H1 (cell line): Measurements from ENCODE around the gene OXLD1. TPM values are rescaled to one million over a fixed set of nuclear protein-coding genes. Genes with fewer than 3 reads are reported as not detected.

Source experiments
- CTCF ChIA-PET: fragments of 300-600 bp; sonication (Branson Sonifier 250); formaldehyde crosslinking; loops from one replicate; lab custom pipeline; 2021; ENCODE audit not compliant: partially characterized antibody; lab: Charles Lee
- POLR2A ChIA-PET: fragments of 300-600 bp; sonication (Branson Sonifier 250); formaldehyde crosslinking; loops from one replicate; lab custom pipeline; 2021; ENCODE audit warnings: inconsistent platforms; ENCODE audit not compliant: partially characterized antibody; lab: Charles Lee
- DNase-seq, 2 experiments: peaks; one replicate each; pipeline versions ENCODE4 v3.0.0 to v3.0.0-alpha.2; 2010 to 2022; ENCODE audit warnings: low spot score in 2 of 2, low read depth in 1 of 2, mixed read lengths in 1 of 2
- FAIRE-seq: peaks from 2 replicates; lab custom pipeline; 2011; peaks lifted over from hg19 to GRCh38; lab: Jason Lieb, UNC
- H2AFZ ChIP-seq: 2 replicates; pipeline ENCODE4 v1.8.1; 2012; ENCODE audit warnings: low read length, inconsistent platforms
- H2AK5ac ChIP-seq: 2 replicates; pipeline ENCODE4 v1.6.1; 2013; ENCODE audit warnings: low read depth, low read length
- H2BK120ac ChIP-seq: replicated peaks from 2 replicates; pipeline ENCODE3; 2013; ENCODE audit warnings: low read depth, low read length, inconsistent platforms
- H2BK12ac ChIP-seq: 2 replicates; pipeline ENCODE4 v1.6.1; 2013; ENCODE audit warnings: low read depth, low read length
- H2BK15ac ChIP-seq: 2 replicates; pipeline ENCODE4 v1.6.1; 2013; ENCODE audit warnings: low read length
- H2BK20ac ChIP-seq: 2 replicates; pipeline ENCODE4 v1.6.1; 2013; ENCODE audit warnings: low read length
- H2BK5ac ChIP-seq: 2 replicates; pipeline ENCODE4 v1.6.1; 2013; ENCODE audit warnings: low read depth, low read length
- H3K14ac ChIP-seq: 2 replicates; pipeline ENCODE4 v1.6.1; 2013; ENCODE audit warnings: inconsistent platforms; ENCODE audit not compliant: insufficient read length
- H3K18ac ChIP-seq: 2 replicates; pipeline ENCODE4 v1.6.1; 2013; ENCODE audit warnings: low read length; ENCODE audit errors: extremely low read depth
- H3K23ac ChIP-seq: 2 replicates; pipeline ENCODE4 v1.6.1; 2013; ENCODE audit warnings: inconsistent platforms; ENCODE audit not compliant: insufficient read length
- H3K23me2 ChIP-seq: 2 replicates; pipeline ENCODE4 v1.6.1; 2013; ENCODE audit warnings: low read depth, low read length
- H3K27ac ChIP-seq: 2 replicates; pipeline ENCODE4 v1.6.1; 2011; ENCODE audit warnings: low read depth, low read length, inconsistent platforms
- H3K27me3 ChIP-seq, 4 experiments: replicated peaks in 1 of 4; 1 replicate in 1 of 4; 2 replicates in 3 of 4; pipeline versions ENCODE4 v1.6.1 to v1.8.1; 2011 to 2013; ENCODE audit warnings: low read length in 3 of 4, mild to moderate bottlenecking in 3 of 4, inconsistent platforms in 2 of 4, mixed read lengths in 2 of 4, moderate library complexity in 1 of 4; ENCODE audit not compliant: control insufficient read depth in 3 of 4, insufficient read depth in 3 of 4; ENCODE audit errors: extremely low read depth in 1 of 4
- H3K36me3 ChIP-seq, 4 experiments: 2 replicates each; pipeline versions ENCODE4 v1.6.1 to v1.8.1; 2011 to 2013; ENCODE audit warnings: mild to moderate bottlenecking in 4 of 4, low read length in 3 of 4, moderate library complexity in 2 of 4, control low read depth in 1 of 4, inconsistent platforms in 1 of 4; ENCODE audit not compliant: insufficient read depth in 4 of 4, control insufficient read depth in 2 of 4
- H3K4ac ChIP-seq: replicated peaks from 2 replicates; pipeline ENCODE3; 2013; ENCODE audit warnings: low read length, low read depth, mixed read lengths, inconsistent platforms; ENCODE audit not compliant: insufficient read length
- H3K4me1 ChIP-seq, 4 experiments: replicated peaks in 1 of 4; 1 replicate in 1 of 4; 2 replicates in 3 of 4; pipeline versions ENCODE4 v1.6.1 to v1.8.1; 2011 to 2013; ENCODE audit warnings: low read length in 3 of 4, inconsistent platforms in 2 of 4, mixed read lengths in 1 of 4; ENCODE audit not compliant: insufficient read depth in 4 of 4, control insufficient read depth in 3 of 4
- H3K4me2 ChIP-seq, 2 experiments: 2 replicates each; pipeline versions ENCODE4 v1.6.1 to v1.8.1; 2011 to 2013; ENCODE audit warnings: low read depth in 2 of 2, low read length in 2 of 2, control low read depth in 1 of 2, inconsistent platforms in 1 of 2, mild to moderate bottlenecking in 1 of 2; ENCODE audit not compliant: insufficient read depth in 1 of 2
- H3K4me3 ChIP-seq, 4 experiments: fragments of 200-600, 300-600 bp in 1 of 4; sonication (generic), shearing (Covaris generic), sonication (Bioruptor Twin) in 1 of 4; 2 replicates each; pipeline versions ENCODE4 v1.5.1 to v1.8.1; 2011 to 2016; ENCODE audit warnings: low read length in 4 of 4, low read depth in 3 of 4, control low read depth in 2 of 4, inconsistent platforms in 2 of 4, mild to moderate bottlenecking in 2 of 4, mixed read lengths in 1 of 4, moderate library complexity in 1 of 4; ENCODE audit not compliant: insufficient read depth in 2 of 4; ENCODE audit errors: extremely low read depth in 1 of 4
- H3K56ac ChIP-seq: replicated peaks from 2 replicates; pipeline ENCODE3; 2013; ENCODE audit warnings: low read depth, mild to moderate bottlenecking, mixed read lengths, low read length, inconsistent platforms; ENCODE audit not compliant: insufficient read length
- H3K79me1 ChIP-seq: 2 replicates; pipeline ENCODE4 v1.6.1; 2013; ENCODE audit warnings: low read depth, low read length, control low read depth
- H3K79me2 ChIP-seq, 2 experiments: 2 replicates each; pipeline versions ENCODE4 v1.6.1 to v1.8.1; 2012 to 2013; ENCODE audit warnings: low read length in 2 of 2, mild to moderate bottlenecking in 2 of 2, inconsistent platforms in 1 of 2; ENCODE audit not compliant: insufficient read depth in 2 of 2, control insufficient read depth in 1 of 2
- H3K9ac ChIP-seq, 4 experiments: replicated peaks in 1 of 4; 1 replicate in 1 of 4; 2 replicates in 3 of 4; pipeline versions ENCODE4 v1.6.1 to v1.8.1; 2011 to 2013; ENCODE audit warnings: low read depth in 3 of 4, low read length in 3 of 4, control low read depth in 2 of 4, mild to moderate bottlenecking in 2 of 4, moderate library complexity in 2 of 4, inconsistent platforms in 1 of 4; ENCODE audit errors: extremely low read depth in 1 of 4
- H3K9me3 ChIP-seq, 2 experiments: 2 replicates each; pipeline versions ENCODE4 v1.6.1 to v1.8.1; 2012 to 2013; ENCODE audit warnings: mild to moderate bottlenecking in 2 of 2, moderate library complexity in 2 of 2, control low read depth in 1 of 2, inconsistent platforms in 1 of 2, low read depth in 1 of 2, low read length in 1 of 2, mixed read lengths in 1 of 2; ENCODE audit not compliant: insufficient read depth in 2 of 2
- H4K20me1 ChIP-seq, 2 experiments: replicated peaks in 1 of 2; 2 replicates each; pipeline versions ENCODE3 to v1.8.1; 2011 to 2013; ENCODE audit warnings: inconsistent platforms in 2 of 2, low read length in 2 of 2, mild to moderate bottlenecking in 1 of 2; ENCODE audit not compliant: insufficient read depth in 2 of 2, control insufficient read depth in 1 of 2
- H4K5ac ChIP-seq: 2 replicates; pipeline ENCODE4 v1.6.1; 2013; ENCODE audit warnings: low read length, low read depth, mixed read lengths, inconsistent platforms; ENCODE audit not compliant: insufficient read length
- H4K8ac ChIP-seq: 2 replicates; pipeline ENCODE4 v1.8.0; 2013; ENCODE audit warnings: mild to moderate bottlenecking, moderate library complexity, low read length, inconsistent platforms; ENCODE audit not compliant: insufficient read depth; ENCODE audit errors: extremely low read depth
- H4K91ac ChIP-seq: replicated peaks from 2 replicates; pipeline ENCODE3; 2013; ENCODE audit warnings: low read length, mixed read lengths, inconsistent platforms; ENCODE audit not compliant: insufficient read length
- ATF2 ChIP-seq: IDR thresholded peaks from 2 replicates; pipeline ENCODE4 v1.6.1; 2012; ENCODE audit warnings: low read length, inconsistent platforms
- BCL11A ChIP-seq, 2 experiments: IDR thresholded peaks; one replicate each; pipeline ENCODE4 v1.6.1; 2011; ENCODE audit warnings: low read depth in 2 of 2, low read length in 2 of 2, mild to moderate bottlenecking in 2 of 2
- HDAC2 ChIP-seq, 2 experiments: fragments of 300-600 bp in 1 of 2; sonication (generic) in 1 of 2; IDR thresholded peaks; 2 replicates each; pipeline ENCODE4 v1.6.1; 2011 to 2012; ENCODE audit warnings: low read depth in 2 of 2, low read length in 2 of 2, mild to moderate bottlenecking in 2 of 2, moderate library complexity in 2 of 2, borderline replicate concordance in 1 of 2, inconsistent platforms in 1 of 2
- JUND ChIP-seq: IDR thresholded peaks from 2 replicates; pipeline ENCODE4 v1.6.1; 2011; ENCODE audit warnings: mild to moderate bottlenecking, improper control_type of control experiment, low read length
- KDM1A ChIP-seq: fragments of 200-600, 300-600 bp; sonication (generic); IDR thresholded peaks from 2 replicates; pipeline ENCODE4 v1.7.1; 2016; ENCODE audit warnings: mild to moderate bottlenecking, low read length, borderline replicate concordance
- RBBP5 ChIP-seq: IDR thresholded peaks from 2 replicates; pipeline ENCODE4 v1.7.1; 2012; ENCODE audit warnings: low read depth, mild to moderate bottlenecking, inconsistent platforms, low read length, moderate library complexity, borderline replicate concordance
- SIX5 ChIP-seq: IDR thresholded peaks from 2 replicates; pipeline ENCODE4 v1.6.1; 2011; ENCODE audit warnings: mild to moderate bottlenecking, low read depth, low read length
- TBP ChIP-seq: IDR thresholded peaks from 2 replicates; pipeline ENCODE4 v1.6.1; 2011; ENCODE audit warnings: low read depth, low read length, improper control_type of control experiment
- TCF12 ChIP-seq: IDR thresholded peaks from 2 replicates; pipeline ENCODE4 v1.6.1; 2011; ENCODE audit warnings: low read depth, mild to moderate bottlenecking, low read length
- WGBS, 2 experiments: shearing (Covaris generic) in 1 of 2; methylation state at CpG; one replicate each; pipeline versions ENCODE4 v1.1.6 to v1.1.7; 2013 to 2015; ENCODE audit warnings: low lambda C conversion rate in 2 of 2, mixed read lengths in 2 of 2, inconsistent platforms in 1 of 2, low coverage in 1 of 2, missing lambda C conversion rate in 1 of 2; ENCODE audit not compliant: insufficient replicate concordance in 2 of 2, insufficient coverage in 1 of 2, insufficient read length in 1 of 2; ENCODE audit errors: extremely low coverage in 1 of 2, missing lambda C conversion rate in 1 of 2; 5-methylcytosine and 5-hydroxymethylcytosine counted together
- polyA plus RNA-seq, 7 experiments: library from polyadenylated mRNA; depleted of rRNA in 3 of 7; stranded (reverse) in 5 of 7; unstranded in 2 of 7; fragments of >200 nt in 5 of 7; fragments of 200-250 nt in 2 of 7; gene quantifications; 1 replicate in 5 of 7; 2 replicates in 1 of 7; 4 replicates in 1 of 7; pipeline versions ENCODE4 v1.2.1 to v1.2.3, GENCODE V29; 2011 to 2013; ENCODE audit warnings: missing spikeins in 2 of 7, mixed read lengths in 2 of 7
- total RNA-seq: library from RNA; stranded (reverse); fragmentation: NEBNext Ultra II Directional; extraction: Animal tissue kit (Norgen Biotek cat#: 25700); gene quantifications from 2 replicates; pipeline ENCODE4 v1.2.1, GENCODE V29; 2021

The OXLD1 gene
- total and polyA plus RNA-seq, 2 of the 8 experiments (the other 6 are each of a cell fraction or from before 2014, with no cell fraction given), result 41.5 to 61.9 TPM

DNA sequence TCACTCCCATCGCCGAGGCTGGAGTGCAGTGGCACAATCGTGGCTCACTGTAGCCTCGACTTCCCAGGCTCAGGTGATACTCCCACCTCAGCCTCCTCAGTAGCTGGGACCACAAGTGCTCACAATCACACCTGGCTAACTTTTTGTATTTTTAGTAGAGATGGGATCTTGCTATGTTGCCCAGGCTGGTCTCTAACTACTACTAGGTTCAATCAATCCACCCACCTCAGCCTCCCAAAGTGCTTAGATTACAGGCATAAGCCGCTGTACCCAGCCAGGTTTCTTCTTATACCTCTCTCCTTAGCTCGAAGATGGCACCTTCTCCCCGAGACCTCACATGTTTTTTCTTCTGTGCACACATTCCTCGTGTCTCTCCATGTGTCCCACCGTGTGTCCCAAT is 26.4 kb downstream of the OXLD1 start:
- Histone ChIP-seq H4K5ac (no peak overlapping the region), H3K4me1 (no peaks in the 10 kb centered on the region), H2BK20ac (no peak overlapping the region), H3K9me3 (no peaks in the 10 kb centered on the region), H2BK15ac (no peak overlapping the region), H3K36me3 (no peaks in the 10 kb centered on the region), H2AFZ (no peak overlapping the region), H3K23me2 (peaks cover 3% of the 10 kb centered on the region; the same call in 1 of the 2 replicates), H3K18ac (no peak overlapping the region), H4K8ac (no peak overlapping the region), H3K9ac (no peak overlapping the region), H3K14ac (no peak overlapping the region), H4K91ac (no peak overlapping the region), H2BK12ac (no peak overlapping the region), H3K79me2 (peaks cover 7 to 16% of the 10 kb centered on the region in 2 experiments; a peak in 3 of 4 replicates), H3K79me1 (no peaks in the 10 kb centered on the region), H2BK5ac (no peak overlapping the region), H3K4me2 (no peak overlapping the region), H3K4me3 (no peak overlapping the region), H3K4ac (no peak overlapping the region), H2BK120ac (no peak overlapping the region), H3K27me3 (no peaks in the 10 kb centered on the region), H3K56ac (no peak overlapping the region), H3K23ac (no peak overlapping the region), H4K20me1 (no peaks in the 10 kb centered on the region), H3K27ac (no peak overlapping the region), H2AK5ac (no peak overlapping the region)
- TF ChIP-seq ATF2 (no peak), JUND (no peak), BCL11A (IDR thresholded peaks at IDR 0.05; ENCODE audit: low read depth in 2 of 2, low read length in 2 of 2) (no peak), RBBP5 (no peak), HDAC2 (IDR thresholded peaks at IDR 0.05; ENCODE audit: borderline replicate concordance in 1 of 2, low read depth in 2 of 2, low read length in 2 of 2) (no peak), SIX5 (no peak), TCF12 (no peak), TBP (no peak), KDM1A (no peak)
- CTCF ChIA-PET, result interaction anchor here (0.8 to 1.7 kb wide), 3 partner anchors 36 to 200 kb away, joined by 3 to 6 read pairs (median 3); no protein-coding TSS in a partner anchor
- POLR2A ChIA-PET, result interaction anchor here (1.1 kb wide), 1 partner anchor 31 kb away, joined by 4 read pairs; no protein-coding TSS in a partner anchor
- DNase-seq (no peak), FAIRE-seq (no peak)
- WGBS, 2 experiments, result 91% methylated on average over 9 of the region's 9 CpGs; no CpG with 5 or more reads in 1 of the 2 experiments
